GM18508 (cell line): ENCODE measurements around the gene SUSD2.
"Not testable (repeated sequence)": the region's sequence is repeated elsewhere in the genome, so short reads cannot be mapped to it uniquely, and the experiment has no call there.

Experiments used
- ATAC-seq: cut with Tn5 transposase; IDR thresholded peaks from one replicate; pipeline ENCODE4 v1.9.1; 2021; ENCODE audit warnings: moderate number of reproducible peaks; ENCODE audit not compliant: insufficient read depth, unreplicated experiment

Gene SUSD2

GRCh38 chr22:24181088-24181995 lies at the start of gene SUSD2:
TSS of gene SUSD2 (plus strand) at chr22:24181487. CDS start at chr22:24181520, 33 bp downstream.
- ATAC-seq: no peak

- ATAC-seq: no peak
Measured at GRCh38 chr22:24133187-24133965, 47.9 kb upstream of the SUSD2 start.

- ATAC-seq: no peak
Measured at GRCh38 chr22:24134090-24134846, 47.0 kb upstream of the SUSD2 start.

- not testable (repeated sequence) for ATAC-seq
Measured at GRCh38 chr22:24136533-24136932, 44.8 kb upstream of the SUSD2 start.

- ATAC-seq: no peak
Measured at GRCh38 chr22:24137595-24137994, 43.7 kb upstream of the SUSD2 start.

GRCh38 chr22:24138649-24139420 lies 42.5 kb upstream of the SUSD2 start:
- no peak for ATAC-seq

- ATAC-seq: no peak
Measured at GRCh38 chr22:24140357-24140756, 40.9 kb upstream of the SUSD2 start.

GRCh38 chr22:24141586-24141985 lies 39.7 kb upstream of the SUSD2 start:
- no peak for ATAC-seq

GRCh38 chr22:24142241-24142640 lies 39.0 kb upstream of the SUSD2 start:
- ATAC-seq: no peak

- ATAC-seq: no peak
Measured at GRCh38 chr22:24142831-24143230, 38.5 kb upstream of the SUSD2 start.

- ATAC-seq: no peak
Measured at GRCh38 chr22:24144056-24144777, 37.1 kb upstream of the SUSD2 start.

- ATAC-seq: no peak
Measured at GRCh38 chr22:24144778-24145085, 36.6 kb upstream of the SUSD2 start.

GRCh38 chr22:24145446-24146193 lies 35.7 kb upstream of the SUSD2 start:
- ATAC-seq: no peak

GRCh38 chr22:24146194-24146616 lies 35.1 kb upstream of the SUSD2 start:
- no peak for ATAC-seq

GRCh38 chr22:24146791-24147353 lies 34.4 kb upstream of the SUSD2 start:
- no peak for ATAC-seq

- no peak for ATAC-seq
Measured at GRCh38 chr22:24147666-24148065, 33.6 kb upstream of the SUSD2 start.

GRCh38 chr22:24148266-24149197 lies 32.8 kb upstream of the SUSD2 start:
- ATAC-seq: no peak
